SK-N-SH treated with all-trans-retinoic acid at 6 μM for 48 hours (cell line): ENCODE data around the gene SMARCD1.

Experiments
- CSDC2 ChIP-seq: fragments of 250-450 bp; sonication (Bioruptor Pico); IDR thresholded peaks from 2 replicates; pipeline ENCODE4 v1.5.0; 2020; ENCODE audit warnings: mild to moderate bottlenecking, moderate library complexity
- OSR1 ChIP-seq: fragments of 250-450 bp; sonication (Bioruptor Pico); IDR thresholded peaks from 2 replicates; pipeline ENCODE4 v1.8.0; 2022; ENCODE audit warnings: moderate library complexity, mild to moderate bottlenecking, inconsistent platforms
- ZC3H10 ChIP-seq: fragments of 250-450 bp; sonication (Bioruptor Pico); IDR thresholded peaks from 2 replicates; pipeline ENCODE4 v1.5.1; 2021; ENCODE audit warnings: mild to moderate bottlenecking, moderate library complexity
- ZNF70 ChIP-seq: fragments of 450-650 bp; formaldehyde crosslinking; IDR thresholded peaks from 2 replicates; pipeline ENCODE4 v1.5.0; 2020; ENCODE audit warnings: mild to moderate bottlenecking, moderate library complexity

DNA sequence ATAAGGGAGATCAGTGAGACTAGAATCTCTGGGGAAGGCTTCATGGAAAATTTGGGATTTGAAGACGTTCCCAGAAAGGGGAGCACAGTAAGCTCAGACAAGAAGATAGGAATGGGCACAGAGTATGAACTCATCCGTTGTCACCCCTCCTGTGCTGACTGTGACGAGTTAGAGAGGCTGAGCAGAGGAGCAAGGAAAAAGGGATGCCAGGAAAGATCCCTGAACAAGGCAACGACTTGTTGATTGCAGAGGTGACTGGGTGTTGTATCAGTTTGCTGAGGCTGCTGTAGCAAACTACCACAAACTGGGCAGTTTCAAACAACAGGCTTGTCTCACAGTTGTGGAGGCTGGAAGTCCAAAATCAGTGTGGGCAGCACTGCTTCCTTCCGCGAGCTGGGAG, 12.8 kb downstream of the SMARCD1 start:
- TF ChIP-seq ZC3H10 (no peak), ZNF70 (no peak), OSR1 (CRISPR knock-in tag) (no peak), CSDC2 (CRISPR knock-in tag) (no peak)
